K562 (cell line): ENCODE measurements around the gene MAGI2.

Experiments used
- POLR2A ChIP-seq: fragments of 450-650 bp; conservative IDR thresholded peaks from 2 replicates; pipeline ENCODE4 v1.6.1; 2016
- POLR2G ChIP-seq: fragments of 200-400 bp; formaldehyde crosslinking; IDR thresholded peaks from 2 replicates; pipeline ENCODE4 v1.6.1; 2017; ENCODE audit warnings: low read depth, mild to moderate bottlenecking, antibody characterized with exemption, low read length, moderate library complexity
- TCF7 ChIP-seq: sonication (generic); IDR thresholded peaks from 2 replicates; pipeline ENCODE4 v1.6.1; 2016; ENCODE audit warnings: antibody characterized with exemption, borderline replicate concordance
- USF2 ChIP-seq: sonication (generic); formaldehyde crosslinking; IDR thresholded peaks from 2 replicates; pipeline ENCODE4 v1.5.0; 2020; ENCODE audit warnings: missing genetic modification reagents
- YY1 ChIP-seq, 3 experiments: IDR thresholded peaks; 2 replicates each; pipeline ENCODE4 v1.6.1; 2011; ENCODE audit warnings: low read length in 2 of 3, mild to moderate bottlenecking in 2 of 3, moderate library complexity in 2 of 3, borderline replicate concordance in 1 of 3, control low read depth in 1 of 3, low read depth in 1 of 3; ENCODE audit not compliant: insufficient read depth in 3 of 3, insufficient replicate concordance in 2 of 3, control insufficient read depth in 1 of 3, insufficient read length in 1 of 3; ENCODE audit errors: extremely low read depth in 1 of 3
- TF ChIP-seq, protein P1 (sequence below): sonication (generic); formaldehyde crosslinking; IDR thresholded peaks from 2 replicates; pipeline ENCODE4 v1.8.1; 2023; ENCODE audit warnings: mild to moderate bottlenecking, missing genetic modification reagents
- TF ChIP-seq, protein P2 (sequence below): fragments of 250-450 bp; sonication (Bioruptor Pico); IDR thresholded peaks from 2 replicates; pipeline ENCODE4 v1.5.0; 2022; ENCODE audit warnings: mild to moderate bottlenecking

- TF ChIP-seq POLR2G: no peak
- TF ChIP-seq YY1 (IDR thresholded peaks at IDR 0.05; ENCODE audit: borderline replicate concordance in 1 of 3, control insufficient read depth in 1 of 3, extremely low read depth in 1 of 3, insufficient read depth in 3 of 3, insufficient read length in 1 of 3, insufficient replicate concordance in 2 of 3, low read depth in 1 of 3, low read length in 2 of 3): no peak
- no peak for TF ChIP-seq TCF7
- TF ChIP-seq, protein P1, sequence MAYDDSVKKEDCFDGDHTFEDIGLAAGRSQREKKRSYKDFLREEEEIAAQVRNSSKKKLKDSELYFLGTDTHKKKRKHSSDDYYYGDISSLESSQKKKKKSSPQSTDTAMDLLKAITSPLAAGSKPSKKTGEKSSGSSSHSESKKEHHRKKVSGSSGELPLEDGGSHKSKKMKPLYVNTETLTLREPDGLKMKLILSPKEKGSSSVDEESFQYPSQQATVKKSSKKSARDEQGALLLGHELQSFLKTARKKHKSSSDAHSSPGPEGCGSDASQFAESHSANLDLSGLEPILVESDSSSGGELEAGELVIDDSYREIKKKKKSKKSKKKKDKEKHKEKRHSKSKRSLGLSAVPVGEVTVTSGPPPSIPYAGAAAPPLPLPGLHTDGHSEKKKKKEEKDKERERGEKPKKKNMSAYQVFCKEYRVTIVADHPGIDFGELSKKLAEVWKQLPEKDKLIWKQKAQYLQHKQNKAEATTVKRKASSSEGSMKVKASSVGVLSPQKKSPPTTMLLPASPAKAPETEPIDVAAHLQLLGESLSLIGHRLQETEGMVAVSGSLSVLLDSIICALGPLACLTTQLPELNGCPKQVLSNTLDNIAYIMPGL (CRISPR knock-in tag): no peak
- TF ChIP-seq, protein P2, sequence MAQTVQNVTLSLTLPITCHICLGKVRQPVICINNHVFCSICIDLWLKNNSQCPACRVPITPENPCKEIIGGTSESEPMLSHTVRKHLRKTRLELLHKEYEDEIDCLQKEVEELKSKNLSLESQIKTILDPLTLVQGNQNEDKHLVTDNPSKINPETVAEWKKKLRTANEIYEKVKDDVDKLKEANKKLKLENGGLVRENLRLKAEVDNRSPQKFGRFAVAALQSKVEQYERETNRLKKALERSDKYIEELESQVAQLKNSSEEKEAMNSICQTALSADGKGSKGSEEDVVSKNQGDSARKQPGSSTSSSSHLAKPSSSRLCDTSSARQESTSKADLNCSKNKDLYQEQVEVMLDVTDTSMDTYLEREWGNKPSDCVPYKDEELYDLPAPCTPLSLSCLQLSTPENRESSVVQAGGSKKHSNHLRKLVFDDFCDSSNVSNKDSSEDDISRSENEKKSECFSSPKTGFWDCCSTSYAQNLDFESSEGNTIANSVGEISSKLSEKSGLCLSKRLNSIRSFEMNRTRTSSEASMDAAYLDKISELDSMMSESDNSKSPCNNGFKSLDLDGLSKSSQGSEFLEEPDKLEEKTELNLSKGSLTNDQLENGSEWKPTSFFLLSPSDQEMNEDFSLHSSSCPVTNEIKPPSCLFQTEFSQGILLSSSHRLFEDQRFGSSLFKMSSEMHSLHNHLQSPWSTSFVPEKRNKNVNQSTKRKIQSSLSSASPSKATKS (CRISPR knock-in tag): no peak
- no peak for TF ChIP-seq POLR2A
- no peak for TF ChIP-seq USF2
Measured at GRCh38 chr7:77985974-77986339, 1467.5 kb downstream of the MAGI2 start.
